Body of pancreas (tissue), 4 donors: Measurements from ENCODE around the gene LMBRD1.

Experiments
- CTCF ChIP-seq, 7 experiments: fragments of 450-650 bp in 4 of 7; fragments of 200-600 bp in 3 of 7; sonication (generic) in 3 of 7; IDR thresholded peaks; one replicate each; pipeline ENCODE4 v1.5.1; 2016 to 2019; ENCODE audit warnings: antibody characterized with exemption in 7 of 7
- POLR2A ChIP-seq, 3 donors: fragments of 450-650 bp; IDR thresholded peaks; one replicate each; pipeline ENCODE4 v1.6.1; 2016; ENCODE audit warnings: antibody characterized with exemption in 3 of 3, mild to moderate bottlenecking in 2 of 3

GRCh38 chr6:69820018-69820417, 23.2 kb upstream of the LMBRD1 start:
- TF ChIP-seq CTCF (IDR thresholded peaks at IDR 0.05) (no peak), POLR2A (IDR thresholded peaks at IDR 0.05) (no peak)
